Fibroblast of lung (primary cell): ENCODE data around the gene RAPGEF2. TPM values are rescaled to one million over a fixed set of nuclear protein-coding genes. Genes with fewer than 3 reads are reported as not detected.
"Not testable (repeated sequence)": the region's sequence is repeated elsewhere in the genome, so short reads cannot be mapped to it uniquely, and the experiment has no call there.

Experiments
- DNase-seq, 2 donors: peaks; one replicate each; pipeline versions ENCODE4 v3.0.0 to v3.0.0-alpha.2; 2010; ENCODE audit warnings: low read depth in 2 of 2
- H2AFZ ChIP-seq: 2 replicates; pipeline ENCODE4 v1.5.1; 2012; ENCODE audit warnings: low read length, control low read depth, inconsistent platforms
- H3K27ac ChIP-seq: 2 replicates; pipeline ENCODE4 v1.5.1; 2011; ENCODE audit warnings: low read length, control low read depth; ENCODE audit not compliant: insufficient read depth
- H3K27me3 ChIP-seq: 2 replicates; pipeline ENCODE4 v1.5.1; 2011; ENCODE audit warnings: mild to moderate bottlenecking, low read length; ENCODE audit not compliant: control insufficient read depth, insufficient read depth
- H3K36me3 ChIP-seq: 2 replicates; pipeline ENCODE4 v1.5.1; 2011; ENCODE audit warnings: low read length; ENCODE audit not compliant: control insufficient read depth, insufficient read depth
- H3K4me1 ChIP-seq: 2 replicates; pipeline ENCODE4 v1.5.1; 2011; ENCODE audit warnings: low read length; ENCODE audit not compliant: control insufficient read depth, insufficient read depth; ENCODE audit errors: extremely low read depth
- H3K4me2 ChIP-seq: 2 replicates; pipeline ENCODE4 v1.5.1; 2011; ENCODE audit warnings: low read length, control low read depth; ENCODE audit not compliant: insufficient read depth; ENCODE audit errors: extremely low read depth
- H3K4me3 ChIP-seq, 4 experiments: fragments of 200-600 bp in 1 of 4; sonication (generic) in 1 of 4; replicated peaks in 1 of 4; 2 replicates each; pipeline ENCODE4 v1.5.1; 2011 to 2016; ENCODE audit warnings: low read length in 4 of 4, low read depth in 3 of 4, mild to moderate bottlenecking in 3 of 4, control low read depth in 2 of 4, inconsistent platforms in 1 of 4, mixed read lengths in 1 of 4; ENCODE audit not compliant: insufficient read depth in 1 of 4; ENCODE audit errors: control extremely low read depth in 1 of 4
- H3K79me2 ChIP-seq: 2 replicates; pipeline ENCODE4 v1.5.1; 2012; ENCODE audit warnings: mild to moderate bottlenecking, low read length, inconsistent platforms; ENCODE audit not compliant: control insufficient read depth, insufficient read depth
- H3K9ac ChIP-seq: 2 replicates; pipeline ENCODE4 v1.5.1; 2011; ENCODE audit warnings: mild to moderate bottlenecking, low read length, control low read depth; ENCODE audit not compliant: insufficient read depth
- H3K9me3 ChIP-seq: 2 replicates; pipeline ENCODE4 v1.5.1; 2012; ENCODE audit warnings: low read depth, low read length; ENCODE audit not compliant: control insufficient read depth, insufficient read depth
- H4K20me1 ChIP-seq: 2 replicates; pipeline ENCODE4 v1.5.1; 2011; ENCODE audit warnings: low read length; ENCODE audit not compliant: control insufficient read depth, insufficient read depth; ENCODE audit errors: extremely low read depth
- CTCF ChIP-seq, 2 donors: IDR thresholded peaks in 1 of 2; conservative IDR thresholded peaks in 1 of 2; 1 replicate in 1 of 2; 2 replicates in 1 of 2; pipeline ENCODE4 v1.5.1; 2011 to 2012; ENCODE audit warnings: low read length in 2 of 2, control low read depth in 1 of 2, inconsistent platforms in 1 of 2, low read depth in 1 of 2, mild to moderate bottlenecking in 1 of 2
- EZH2 ChIP-seq: IDR thresholded peaks from 2 replicates; pipeline ENCODE4 v1.5.1; 2012; ENCODE audit warnings: low read length, control low read depth, mild to moderate bottlenecking; ENCODE audit errors: missing control alignments
- polyA plus RNA-seq, 2 donors: library from polyadenylated mRNA; depleted of rRNA in 1 of 2; stranded (reverse) in 1 of 2; unstranded in 1 of 2; fragments of >200 nt; gene quantifications; 2 replicates each; pipeline ENCODE4 v1.2.1, GENCODE V29; 2011 to 2012; ENCODE audit warnings: missing spikeins in 1 of 2
- total RNA-seq: library from RNA; depleted of rRNA; stranded (reverse); fragments of >200 nt; gene quantifications from 2 replicates; pipeline ENCODE4 v1.2.1, GENCODE V29; 2014

The RAPGEF2 gene
- total and polyA plus RNA-seq, 2 donors (not counting 1 experiment from before 2014, with no cell fraction given): 45.5 to 58.5 TPM

GRCh38 chr4:159248384-159249178 is 145.7 kb downstream of the RAPGEF2 start:
- peaks cover 4% of the 10 kb centered on the region for H3K4me1 ChIP-seq
- TF ChIP-seq CTCF (conservative IDR thresholded peaks at IDR 0.05 in 1 of 2, IDR thresholded peaks at IDR 0.05 in 1 of 2; ENCODE audit: low read depth in 1 of 2, low read length in 2 of 2): no peak
- TF ChIP-seq EZH2: no peak
- H4K20me1 ChIP-seq: no peaks in the 10 kb centered on the region
- H3K79me2 ChIP-seq: no peaks in the 10 kb centered on the region
- peak overlapping the region in 3 of 4 experiments; percentile 0 to 42 (median 40) for H3K4me3 ChIP-seq
- H2AFZ ChIP-seq: no peak overlapping the region
- no peaks in the 10 kb centered on the region for H3K27me3 ChIP-seq
- H3K4me2 ChIP-seq: peak overlapping the region; percentile 33
- no peak overlapping the region for H3K27ac ChIP-seq
- no peaks in the 10 kb centered on the region for H3K9me3 ChIP-seq
- H3K9ac ChIP-seq: no peak overlapping the region
- DNase-seq: peak; percentile 69 to 82
- H3K36me3 ChIP-seq: no peaks in the 10 kb centered on the region

- Histone ChIP-seq H3K36me3 (no peaks in the 10 kb centered on the region), H4K20me1 (no peaks in the 10 kb centered on the region), H3K9me3 (no peaks in the 10 kb centered on the region), H3K79me2 (no peaks in the 10 kb centered on the region), H3K27ac (no peak overlapping the region), H3K4me2 (no peak overlapping the region), H2AFZ (no peak overlapping the region), H3K4me3 (no peak overlapping the region), H3K27me3 (no peaks in the 10 kb centered on the region), H3K4me1 (peaks cover 4% of the 10 kb centered on the region), H3K9ac (no peak overlapping the region)
- no peak for DNase-seq
- TF ChIP-seq EZH2: no peak
- TF ChIP-seq CTCF (conservative IDR thresholded peaks at IDR 0.05 in 1 of 2, IDR thresholded peaks at IDR 0.05 in 1 of 2; ENCODE audit: low read depth in 1 of 2, low read length in 2 of 2): no peak
These were observed 148.0 kb downstream of the RAPGEF2 start for GRCh38 chr4:159250751-159251325.

GRCh38 chr4:159251580-159251979 is 148.7 kb downstream of the RAPGEF2 start:
- H3K79me2 ChIP-seq, H3K4me2 ChIP-seq, H2AFZ ChIP-seq, H3K9me3 ChIP-seq, H3K27ac ChIP-seq, H4K20me1 ChIP-seq, H3K4me3 ChIP-seq, H3K36me3 ChIP-seq, H3K27me3 ChIP-seq, DNase-seq, H3K4me1 ChIP-seq, H3K9ac ChIP-seq: not testable (repeated sequence)
